Stimulated activated CD8-positive, alpha-beta memory T cell treated with anti-CD3 and anti-CD28 coated beads, Interleukin-7, amount 100 ng/mL, for 48 hours (primary cell): Measurements from ENCODE around the gene UNK.
A peak's percentile ranks its signal among the peaks of the same experiment; 100 is the strongest.

ENCODE experiments used
- DNase-seq, 2 donors: peaks; one replicate each; pipeline ENCODE4 v3.0.0-alpha.2; 2020; ENCODE audit warnings: low read depth in 1 of 2; ENCODE audit errors: extremely low read depth in 1 of 2

UNK gene

GRCh38 chr17:75819116-75819515, 34.5 kb downstream of the UNK start:
- DNase-seq: no peak

DNA sequence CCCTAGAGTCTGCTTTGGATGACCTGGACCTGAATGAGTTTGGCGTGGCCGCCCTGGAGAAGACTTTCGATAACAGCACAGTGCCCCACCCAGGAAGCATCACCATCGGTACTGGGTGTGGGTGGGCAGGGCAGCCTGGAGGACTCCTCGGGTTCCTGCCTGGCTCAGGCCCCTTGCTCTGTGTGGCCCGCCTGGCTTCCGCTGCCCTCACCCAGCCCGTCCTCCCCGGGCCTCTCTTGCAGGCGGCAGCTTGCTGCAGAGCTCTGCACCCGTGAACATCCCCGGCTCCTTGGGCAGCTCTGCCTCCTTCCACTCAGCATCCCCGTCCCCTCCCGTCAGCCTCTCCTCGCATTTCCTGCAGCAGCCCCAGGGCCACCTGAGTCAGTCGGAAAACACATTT, 35.1 kb downstream of the UNK start:
- DNase-seq: no peak

- no peak for DNase-seq
Observed at GRCh38 chr17:75820094-75821080, 35.8 kb downstream of the UNK start.

DNA sequence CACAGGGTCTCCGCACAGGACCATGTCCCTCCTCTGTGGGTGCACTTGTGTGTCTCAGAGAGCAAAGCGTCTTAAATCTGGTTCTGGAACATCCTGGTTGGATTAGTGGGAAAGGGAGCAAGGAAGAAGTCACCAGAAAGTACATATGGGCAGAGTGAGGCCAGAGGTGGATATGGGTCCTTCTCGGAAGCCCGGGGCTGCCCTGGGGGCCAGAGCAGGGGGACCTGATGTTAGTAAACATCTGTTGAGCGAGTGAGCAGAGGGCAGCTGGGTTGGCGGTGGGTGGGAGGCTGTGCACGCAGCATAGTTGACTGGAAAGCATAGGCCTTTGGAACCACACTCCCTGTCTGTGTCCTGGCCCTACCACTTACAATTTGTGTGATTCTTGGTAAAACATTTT, 36.9 kb downstream of the UNK start:
- DNase-seq: no peak

- DNase-seq: no peak
Observed at GRCh38 chr17:75822119-75822799, 37.7 kb downstream of the UNK start.

DNA sequence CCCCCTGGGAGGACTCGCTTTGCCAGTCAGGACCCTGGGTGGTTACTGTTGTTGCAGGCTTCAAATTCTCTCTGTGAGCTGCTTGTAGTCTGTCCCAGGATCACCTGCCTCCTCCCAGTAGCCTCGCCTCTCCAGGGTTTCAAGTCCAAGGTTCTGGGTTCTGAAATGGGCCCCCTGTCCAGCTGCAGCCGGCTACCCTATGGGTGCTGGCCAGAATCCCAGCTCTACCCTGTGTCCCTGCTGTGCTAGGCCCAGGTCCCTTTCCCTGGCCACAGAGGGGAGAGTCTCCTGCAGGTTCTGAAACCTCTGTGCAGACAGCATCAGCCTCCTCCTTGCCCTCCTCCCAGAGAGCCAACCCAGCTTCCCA, 38.2 kb downstream of the UNK start:
- no peak for DNase-seq

GRCh38 chr17:75823257-75824041, 38.8 kb downstream of the UNK start:
- DNase-seq: no peak

DNA sequence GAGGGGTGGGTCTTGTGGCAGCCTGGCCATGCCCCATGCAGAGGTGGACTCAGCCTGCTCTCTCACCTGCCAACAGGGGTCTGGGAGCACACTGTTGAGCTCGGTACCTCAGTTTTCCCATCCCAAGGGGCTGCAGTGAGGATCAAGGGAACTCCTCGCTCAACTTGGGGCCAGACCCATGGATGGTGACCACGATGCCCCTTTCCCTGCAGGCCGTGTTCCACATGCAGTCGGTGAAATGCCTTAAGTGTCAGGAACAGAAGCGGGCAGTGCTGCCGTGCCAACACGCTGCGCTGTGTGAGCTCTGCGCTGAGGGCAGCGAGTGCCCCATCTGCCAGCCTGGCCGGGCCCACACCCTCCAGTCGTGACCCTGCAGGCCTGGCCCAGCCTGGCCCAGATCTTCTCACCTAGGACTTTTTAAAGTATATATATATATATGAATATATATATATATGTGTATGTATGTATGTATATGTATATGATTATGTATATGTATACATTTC, 39.5 kb downstream of the UNK start:
- DNase-seq: no peak

DNA sequence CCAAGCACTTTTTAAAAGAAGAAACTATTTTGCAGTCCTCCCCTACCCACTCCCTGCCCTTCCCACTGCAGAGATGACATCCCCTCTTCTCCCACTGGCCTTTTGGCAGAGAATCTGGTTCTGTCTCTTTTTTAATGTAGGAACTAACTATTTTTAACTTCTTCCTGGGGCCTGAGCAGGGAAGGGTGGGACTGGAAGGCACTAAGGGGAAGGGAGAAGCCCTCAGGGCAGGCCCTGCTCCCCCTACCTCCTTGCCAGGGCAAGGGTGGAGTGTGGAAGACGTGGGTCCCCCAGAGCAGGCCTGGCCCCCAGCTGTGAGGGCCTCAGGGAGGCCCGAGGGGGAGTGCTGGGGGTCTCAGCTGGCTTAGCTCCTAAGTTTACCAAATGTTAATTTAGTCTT, 40.1 kb downstream of the UNK start:
- DNase-seq: no peak

GRCh38 chr17:75825149-75825552, 40.5 kb downstream of the UNK start:
- no peak for DNase-seq

- DNase-seq: no peak
Observed at GRCh38 chr17:75825748-75826370, 41.3 kb downstream of the UNK start.

GRCh38 chr17:75826561-75827307, 42.1 kb downstream of the UNK start:
- no peak for DNase-seq

- DNase-seq: peak; percentile 43 to 49
Observed at GRCh38 chr17:75827308-75828075, 42.9 kb downstream of the UNK start.

GRCh38 chr17:75828076-75828400, 43.4 kb downstream of the UNK start:
- no peak for DNase-seq

DNA sequence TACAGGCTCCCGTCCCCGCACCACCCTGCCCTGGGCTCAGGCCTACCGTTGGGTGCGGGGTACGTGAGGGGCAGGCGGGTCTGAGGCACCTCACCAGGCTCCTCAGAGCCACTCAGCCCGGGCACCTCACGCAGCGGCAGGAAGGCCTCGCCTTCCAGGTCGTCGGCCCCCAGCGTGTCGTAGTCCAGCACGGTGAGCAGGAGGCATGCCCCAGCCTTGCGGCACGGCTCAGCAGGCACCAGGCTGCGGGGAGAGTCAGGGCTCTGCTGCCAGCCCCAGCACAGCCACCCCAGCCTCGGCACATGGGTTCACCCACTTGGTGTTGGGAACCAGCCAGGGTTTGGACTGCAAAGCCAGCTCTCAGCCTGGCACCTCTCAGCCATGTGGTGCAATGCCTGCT, 44.1 kb downstream of the UNK start:
- no peak for DNase-seq

DNA sequence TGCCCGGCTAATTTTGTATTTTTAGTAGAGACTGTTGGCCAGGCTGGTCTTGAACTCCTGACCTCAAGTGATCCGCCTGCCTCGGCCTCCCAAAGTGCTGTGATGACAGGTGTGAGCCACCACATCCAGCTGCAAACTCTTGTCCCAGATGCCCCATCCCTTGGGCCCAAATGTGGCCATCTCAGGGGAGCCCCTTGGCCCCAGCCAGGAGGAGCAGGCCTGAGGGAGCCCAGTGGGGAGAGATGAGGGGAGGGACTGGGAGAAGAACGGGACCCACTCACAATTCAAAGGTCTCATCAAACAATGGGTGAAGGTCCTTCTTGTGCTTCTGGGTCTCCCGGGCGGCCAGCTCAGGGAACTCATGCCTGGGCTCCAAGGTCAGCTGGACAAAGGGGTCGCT, 45.1 kb downstream of the UNK start:
- DNase-seq: no peak

DNA sequence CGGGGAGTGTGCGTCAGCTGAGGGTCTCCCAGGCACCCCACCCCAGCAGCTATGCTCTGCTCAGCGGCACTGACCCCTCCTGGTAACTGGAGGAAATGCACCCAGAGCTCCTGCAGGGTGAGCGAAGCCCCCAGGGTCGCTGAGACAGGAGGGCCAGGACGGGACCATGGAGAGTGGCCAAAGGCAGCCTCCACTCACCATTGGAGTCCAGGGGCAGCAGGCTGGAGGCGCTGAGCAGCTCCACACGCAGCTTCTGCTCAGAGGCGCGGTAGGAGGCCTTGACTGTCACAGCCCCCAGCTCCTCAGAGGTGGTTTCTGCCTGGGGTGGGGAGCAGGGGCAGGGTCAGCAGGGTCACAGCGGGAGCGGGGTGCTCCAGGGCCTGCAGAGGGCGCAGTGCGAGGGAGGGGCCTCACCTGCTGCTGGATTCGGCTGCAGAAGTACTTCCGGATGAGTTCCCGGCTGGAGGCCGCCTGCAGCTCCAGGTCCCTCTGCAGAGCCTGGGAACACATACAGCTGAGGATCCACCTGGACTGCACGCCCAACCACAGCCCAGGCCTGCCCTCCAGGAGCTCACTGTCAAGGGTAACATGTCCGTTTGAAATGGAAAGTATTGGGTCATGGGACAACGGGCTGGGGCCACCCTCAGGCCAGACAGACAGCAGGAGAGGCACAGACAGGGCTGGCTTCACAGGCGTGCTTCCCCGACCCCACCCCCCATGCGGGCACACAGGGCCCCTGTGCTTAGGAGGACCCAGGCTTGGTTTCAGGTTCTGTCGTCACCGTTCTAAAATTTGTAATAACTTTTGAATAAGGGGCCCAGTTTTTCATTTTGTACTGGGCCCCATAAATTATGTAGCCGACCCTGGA, 45.8 kb downstream of the UNK start:
- DNase-seq: no peak

GRCh38 chr17:75831032-75831571, 46.5 kb downstream of the UNK start:
- no peak for DNase-seq
